ENCODE data around the gene ODF2.
"Not testable (repeated sequence)": the region's sequence is repeated elsewhere in the genome, so short reads cannot be mapped to it uniquely, and the experiment has no call there.

The ODF2 gene

DNA sequence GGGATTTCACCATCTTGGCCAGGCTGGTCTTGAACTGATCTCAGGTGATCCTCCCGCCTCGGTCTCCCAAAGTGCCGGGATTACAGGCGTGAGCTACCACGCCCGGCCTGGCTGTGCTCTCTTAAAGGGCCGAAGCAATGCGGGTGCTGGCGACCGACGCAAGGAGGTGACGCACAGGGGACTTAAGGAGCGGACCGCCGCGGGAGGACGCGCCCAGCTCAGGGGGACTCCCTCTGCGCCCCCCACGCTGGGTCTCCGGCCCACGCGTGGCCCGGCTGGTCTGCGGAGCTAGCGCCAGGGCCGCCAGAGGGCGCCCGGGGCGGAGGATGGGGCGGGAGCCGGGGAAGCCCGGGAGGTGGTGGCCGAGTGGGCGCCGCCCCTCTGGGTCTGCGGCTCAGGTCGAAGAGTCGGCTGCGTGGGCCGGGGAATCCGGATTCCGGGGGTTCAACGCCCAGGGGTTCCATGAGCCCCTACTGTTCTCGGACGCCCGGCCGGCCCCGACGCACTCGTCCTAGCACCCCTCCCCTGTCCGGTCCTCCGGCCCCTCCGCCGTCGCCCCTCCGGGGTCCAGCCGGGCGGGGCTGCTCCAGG, 35.7 kb upstream of the ODF2 start:
- no peaks in the 10 kb centered on the region for H3K36me3 Mint-ChIP-seq
- peak overlapping the region; percentile 80 for H3K4me3 Mint-ChIP-seq
- peak; percentile 72 to 79 for DNase-seq (ENCODE audit: low spot score in 2 of 2)
- peaks cover 10% of the 10 kb centered on the region for H3K27me3 Mint-ChIP-seq
- H3K9me3 Mint-ChIP-seq = no peaks in the 10 kb centered on the region
- H3K27ac Mint-ChIP-seq = no peak overlapping the region
- ATAC-seq (ENCODE audit: low read depth) = peak; percentile 87
- H3K4me1 Mint-ChIP-seq = peaks cover 3% of the 10 kb centered on the region

DNA sequence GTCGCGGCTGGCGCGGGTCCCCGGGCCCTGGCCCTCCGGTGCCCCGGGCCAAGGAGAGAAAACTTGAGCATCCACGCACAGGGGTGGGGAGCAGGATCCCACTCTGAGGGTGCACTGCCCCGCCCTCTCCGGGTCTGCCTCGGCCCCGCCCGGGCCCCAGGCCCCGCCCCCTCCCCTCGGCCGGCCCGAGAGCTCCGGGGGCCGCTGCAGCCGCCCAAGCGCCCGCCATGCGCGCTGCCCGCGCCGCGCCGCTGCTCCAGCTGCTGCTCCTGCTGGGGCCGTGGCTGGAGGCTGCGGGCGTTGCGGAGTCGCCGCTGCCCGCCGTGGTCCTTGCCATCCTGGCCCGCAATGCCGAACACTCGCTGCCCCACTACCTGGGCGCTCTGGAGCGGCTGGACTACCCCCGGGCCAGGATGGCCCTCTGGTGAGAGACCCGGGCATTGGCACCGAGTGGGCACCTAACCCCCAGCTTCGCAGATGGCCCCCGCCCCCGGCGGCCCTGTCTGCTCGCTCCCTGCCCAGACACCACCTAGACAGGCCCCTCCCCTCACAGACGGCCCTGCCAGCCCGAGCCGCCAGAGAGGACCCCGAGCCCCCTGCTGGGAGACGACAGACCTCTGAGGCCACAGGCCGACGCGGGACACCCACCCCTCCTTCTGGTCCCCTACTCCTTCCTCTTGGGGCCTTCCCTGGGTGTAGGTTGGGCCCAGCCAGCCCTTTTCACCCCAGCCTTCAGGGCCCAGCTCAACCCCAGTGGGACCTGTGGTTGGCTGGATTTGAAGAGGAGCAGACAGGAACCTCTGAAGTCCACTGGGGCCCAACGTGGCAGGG, 34.9 kb upstream of the ODF2 start, which contains the start of gene CERCAM:
CERCAM (plus strand) TSS at position 207 of the 831 bp plus-strand sequence; CDS start at position 228, 21 bp downstream.
- peak; percentile 73 for ATAC-seq (ENCODE audit: low read depth)
- Mint-ChIP-seq H3K9me3 (no peaks in the 10 kb centered on the region), H3K27ac (no peak within 1 kb of the TSS)

DNA sequence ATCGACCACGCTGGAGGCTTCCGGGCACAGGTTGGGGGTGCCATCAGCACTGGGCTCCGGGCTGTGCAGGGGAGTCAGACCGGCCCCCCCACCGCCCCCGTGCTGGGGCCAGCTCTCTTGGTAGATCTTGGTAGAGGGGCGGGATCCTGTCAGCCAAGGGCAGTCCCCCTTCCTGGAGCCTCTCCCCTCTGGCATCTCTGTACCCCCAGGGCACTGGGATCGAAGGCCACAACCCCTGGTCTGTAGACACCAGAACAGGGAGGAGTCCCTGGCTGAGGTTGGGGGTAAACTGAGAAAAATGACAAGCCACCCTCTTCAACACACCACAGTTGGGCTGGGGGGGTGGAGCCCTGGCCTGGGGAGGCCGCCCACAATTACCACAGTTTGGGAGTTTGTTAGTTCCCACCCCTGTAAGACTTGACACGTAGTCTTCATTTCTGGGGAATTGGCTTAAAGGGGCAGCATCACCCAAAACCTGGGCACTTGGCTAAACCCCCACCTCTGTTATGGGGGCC, 34.3 kb upstream of the ODF2 start:
- no peak for ATAC-seq (ENCODE audit: low read depth)
- Mint-ChIP-seq H3K36me3 (no peaks in the 10 kb centered on the region), H3K4me3 (peak overlapping the region; percentile 83), H3K4me1 (peaks cover 3% of the 10 kb centered on the region), H3K27me3 (peaks cover 2% of the 10 kb centered on the region), H3K9me3 (no peaks in the 10 kb centered on the region), H3K27ac (no peak overlapping the region)
- DNase-seq (ENCODE audit: low spot score in 2 of 2) = no peak

More for the DNA sequence above, 34.9 kb upstream of the ODF2 start, which contains the start of gene CERCAM:
- H3K4me1 Mint-ChIP-seq = peaks cover 3% of the 10 kb centered on the region
- H3K36me3 Mint-ChIP-seq = no peaks in the 10 kb centered on the region
- peak; percentile 41 to 63 for DNase-seq (ENCODE audit: low spot score in 2 of 2)
- H3K4me3 Mint-ChIP-seq = peak within 1 kb of the TSS; percentile 83
- peaks cover 5% of the 10 kb centered on the region for H3K27me3 Mint-ChIP-seq

DNA sequence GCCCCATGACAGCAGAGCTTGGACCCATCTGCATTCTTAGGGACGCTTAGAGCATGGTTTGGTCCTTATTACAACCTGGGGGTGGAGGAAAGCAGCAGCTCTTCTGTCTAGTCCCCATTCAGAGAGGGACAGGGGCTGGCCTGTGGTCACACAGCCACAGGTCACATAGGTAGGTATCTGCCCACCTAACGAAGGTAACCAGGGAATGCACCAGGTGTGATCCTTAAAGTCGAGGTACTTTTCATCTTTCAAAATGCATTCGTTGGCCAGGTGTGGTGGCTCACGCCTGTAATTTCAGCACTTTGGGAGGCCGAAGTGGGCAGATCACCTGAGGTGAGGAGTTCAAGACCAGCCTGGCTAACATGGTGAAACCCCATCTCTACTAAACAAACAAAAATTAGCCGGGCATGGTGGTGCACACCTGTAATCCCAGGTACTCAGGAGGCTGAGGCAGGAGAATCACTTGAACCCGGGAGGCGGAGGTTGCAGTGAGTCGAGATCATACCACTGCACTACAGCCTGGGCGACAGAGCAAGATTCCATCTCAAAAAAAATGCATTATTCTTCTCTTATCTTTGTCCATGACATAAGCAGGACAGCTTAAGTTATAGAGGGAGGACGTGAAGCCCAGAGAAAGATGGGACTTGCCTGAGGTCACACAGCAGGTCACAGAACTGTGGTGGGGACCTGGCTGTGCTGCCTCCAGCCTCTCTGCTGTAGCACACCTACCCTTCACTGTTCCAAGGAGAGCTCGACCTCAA, 33.6 kb upstream of the ODF2 start:
- not testable (repeated sequence) for H3K4me1 Mint-ChIP-seq; ATAC-seq (ENCODE audit: low read depth); DNase-seq (ENCODE audit: low spot score in 2 of 2); H3K27me3 Mint-ChIP-seq; H3K36me3 Mint-ChIP-seq; H3K27ac Mint-ChIP-seq; H3K9me3 Mint-ChIP-seq
- H3K4me3 Mint-ChIP-seq = peak overlapping the region; percentile 44

DNA sequence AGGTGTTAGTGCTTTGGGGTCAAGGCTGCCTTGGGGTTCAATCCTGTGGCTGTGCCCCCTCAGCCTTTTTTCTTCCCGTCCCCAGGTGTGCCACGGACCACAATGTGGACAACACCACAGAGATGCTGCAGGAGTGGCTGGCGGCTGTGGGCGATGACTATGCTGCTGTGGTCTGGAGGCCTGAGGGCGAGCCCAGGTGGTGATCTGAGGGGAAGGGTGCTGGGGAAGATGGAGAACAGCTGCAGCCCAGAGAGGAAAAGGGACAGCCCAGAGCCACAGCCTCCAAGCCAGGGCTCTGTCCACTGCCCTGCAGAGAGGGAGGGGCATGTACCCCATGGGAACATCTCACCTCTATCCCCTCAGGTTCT, 33.0 kb upstream of the ODF2 start:
- H3K4me3 Mint-ChIP-seq = peak overlapping the region; percentile 44
- H3K9me3 Mint-ChIP-seq = no peaks in the 10 kb centered on the region
- H3K36me3 Mint-ChIP-seq = no peaks in the 10 kb centered on the region
- no peaks in the 10 kb centered on the region for H3K27me3 Mint-ChIP-seq
- no peak overlapping the region for H3K27ac Mint-ChIP-seq
- no peak for ATAC-seq (ENCODE audit: low read depth)
- H3K4me1 Mint-ChIP-seq = peaks cover 3% of the 10 kb centered on the region
- DNase-seq (ENCODE audit: low spot score in 2 of 2) = no peak

DNA sequence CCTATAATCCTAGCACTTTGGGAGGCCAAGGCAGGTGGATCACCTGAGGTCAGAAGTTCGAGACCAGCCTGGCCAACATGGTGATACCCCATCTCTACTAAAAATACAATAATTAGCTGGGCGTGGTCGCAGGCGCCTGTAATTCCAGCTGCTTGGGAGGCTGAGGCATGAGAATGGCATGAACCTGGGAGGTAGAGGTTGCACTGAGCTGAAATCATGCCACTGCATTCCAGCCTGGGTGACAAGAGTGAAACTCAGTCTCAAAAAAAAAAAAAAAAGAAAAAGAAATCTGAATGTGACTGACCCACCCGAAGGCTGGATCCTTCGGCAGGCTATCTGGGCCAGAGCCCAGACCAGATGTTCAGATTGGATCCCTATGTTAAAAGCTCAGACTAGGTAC, 32.5 kb upstream of the ODF2 start:
- not testable (repeated sequence) for H3K36me3 Mint-ChIP-seq; H3K9me3 Mint-ChIP-seq; H3K27ac Mint-ChIP-seq; ATAC-seq (ENCODE audit: low read depth); H3K27me3 Mint-ChIP-seq; H3K4me1 Mint-ChIP-seq; DNase-seq (ENCODE audit: low spot score in 2 of 2); H3K4me3 Mint-ChIP-seq

DNA sequence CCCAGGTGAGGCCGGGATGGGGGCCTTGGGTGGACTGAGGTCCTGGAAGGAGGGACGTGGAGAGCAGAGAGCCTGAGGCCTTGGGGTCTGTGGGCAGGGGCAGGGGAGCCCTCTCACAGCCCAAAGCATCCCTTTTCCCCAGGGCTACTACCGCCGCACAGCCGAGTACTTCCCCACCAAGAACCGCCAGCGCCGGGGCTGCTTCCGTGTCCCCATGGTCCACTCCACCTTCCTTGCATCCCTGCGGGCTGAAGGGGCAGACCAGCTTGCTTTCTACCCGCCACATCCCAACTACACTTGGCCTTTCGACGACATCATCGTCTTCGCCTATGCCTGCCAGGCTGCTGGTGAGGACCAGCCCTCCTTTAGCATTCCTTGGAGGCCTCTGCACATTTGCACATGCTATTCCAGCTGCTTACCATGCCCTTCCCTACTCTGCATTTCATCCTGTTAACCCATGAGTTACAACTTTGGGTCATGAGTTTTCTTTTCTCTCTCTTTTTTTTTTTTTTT, 31.5 kb upstream of the ODF2 start:
- DNase-seq (ENCODE audit: low spot score in 2 of 2) = no peak
- Mint-ChIP-seq H3K9me3 (no peaks in the 10 kb centered on the region), H3K36me3 (no peaks in the 10 kb centered on the region), H3K27me3 (no peaks in the 10 kb centered on the region), H3K4me1 (peaks cover 3% of the 10 kb centered on the region), H3K27ac (no peak overlapping the region), H3K4me3 (no peak overlapping the region)
- ATAC-seq (ENCODE audit: low read depth) = no peak

DNA sequence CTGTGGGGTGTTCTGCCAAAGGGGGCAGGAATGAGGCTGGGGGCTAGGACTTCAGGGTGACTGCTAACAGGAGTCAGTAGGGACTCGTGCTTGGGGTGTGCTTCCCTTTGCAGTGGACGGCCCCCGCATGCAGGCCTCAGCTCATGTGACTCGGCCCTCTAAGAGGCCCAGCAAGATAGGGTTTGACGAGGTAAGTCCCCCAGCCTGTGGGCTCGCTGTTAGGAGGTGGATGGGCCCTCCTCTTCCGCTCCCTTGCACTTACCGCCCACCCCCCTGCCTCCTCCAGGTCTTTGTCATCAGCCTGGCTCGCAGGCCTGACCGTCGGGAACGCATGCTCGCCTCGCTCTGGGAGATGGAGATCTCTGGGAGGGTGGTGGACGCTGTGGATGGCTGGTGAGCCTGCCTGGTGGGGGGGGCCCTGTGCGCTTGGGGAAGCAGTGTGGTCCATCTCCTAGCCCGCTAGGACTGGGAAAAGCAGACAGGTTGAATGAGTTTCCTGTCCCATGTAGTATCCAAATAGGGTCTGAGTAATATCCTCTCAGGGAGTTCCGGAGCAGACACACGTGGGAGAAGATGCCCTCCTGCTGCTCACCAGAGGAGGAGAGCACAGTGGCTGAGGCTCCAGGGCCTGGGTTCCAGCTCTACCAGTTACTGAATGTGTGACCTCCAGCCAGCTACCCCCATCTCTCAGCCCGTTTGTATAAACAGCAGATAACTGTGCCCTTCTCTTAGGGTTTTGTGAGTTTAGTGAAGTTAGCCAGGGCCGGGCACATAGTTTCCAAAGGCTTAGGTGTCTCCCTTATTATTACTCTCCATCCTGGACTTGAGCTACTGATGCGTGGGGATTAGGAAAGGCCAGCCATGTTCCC, 26.9 kb upstream of the ODF2 start:
- Mint-ChIP-seq H3K36me3 (no peaks in the 10 kb centered on the region), H3K4me1 (no peaks in the 10 kb centered on the region), H3K27ac (no peak overlapping the region), H3K4me3 (no peak overlapping the region), H3K27me3 (peaks cover 2% of the 10 kb centered on the region), H3K9me3 (no peaks in the 10 kb centered on the region)
- ATAC-seq (ENCODE audit: low read depth) = no peak
- DNase-seq (ENCODE audit: low spot score in 2 of 2) = no peak

DNA sequence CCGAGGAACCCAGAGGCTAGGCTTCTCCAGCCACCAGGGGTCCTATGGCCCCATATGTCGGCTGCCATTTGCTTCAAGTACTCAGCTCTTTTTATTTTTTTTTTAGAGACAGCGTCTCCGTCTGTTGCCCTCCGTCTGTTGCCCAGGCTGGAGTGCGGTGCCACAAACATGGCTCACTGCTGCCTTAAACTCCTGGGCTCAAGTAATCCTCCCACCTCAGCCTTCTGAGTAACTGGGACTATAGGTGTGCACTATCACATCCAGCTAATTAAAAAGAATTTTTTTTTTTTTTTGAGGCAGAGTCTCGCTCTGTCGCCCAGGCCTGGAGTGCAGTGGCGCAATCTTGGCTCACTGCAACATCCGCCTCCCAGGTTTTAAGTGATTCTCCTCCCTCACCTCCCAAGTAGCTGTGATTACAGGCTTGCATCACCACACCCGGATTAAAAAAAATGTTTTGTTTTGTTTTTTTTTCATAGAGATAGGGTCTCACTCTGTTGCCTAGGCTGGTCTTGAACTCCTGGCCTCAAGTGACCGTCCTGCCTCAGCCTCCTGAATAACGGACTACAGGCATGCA, 26.2 kb upstream of the ODF2 start:
- no peaks in the 10 kb centered on the region for H3K9me3 Mint-ChIP-seq
- H3K27me3 Mint-ChIP-seq = peaks cover 2% of the 10 kb centered on the region
- no peak overlapping the region for H3K4me3 Mint-ChIP-seq
- H3K27ac Mint-ChIP-seq = no peak overlapping the region
- no peaks in the 10 kb centered on the region for H3K4me1 Mint-ChIP-seq
- H3K36me3 Mint-ChIP-seq = no peaks in the 10 kb centered on the region
- DNase-seq (ENCODE audit: low spot score in 2 of 2) (no peak), ATAC-seq (ENCODE audit: low read depth) (no peak)

DNA sequence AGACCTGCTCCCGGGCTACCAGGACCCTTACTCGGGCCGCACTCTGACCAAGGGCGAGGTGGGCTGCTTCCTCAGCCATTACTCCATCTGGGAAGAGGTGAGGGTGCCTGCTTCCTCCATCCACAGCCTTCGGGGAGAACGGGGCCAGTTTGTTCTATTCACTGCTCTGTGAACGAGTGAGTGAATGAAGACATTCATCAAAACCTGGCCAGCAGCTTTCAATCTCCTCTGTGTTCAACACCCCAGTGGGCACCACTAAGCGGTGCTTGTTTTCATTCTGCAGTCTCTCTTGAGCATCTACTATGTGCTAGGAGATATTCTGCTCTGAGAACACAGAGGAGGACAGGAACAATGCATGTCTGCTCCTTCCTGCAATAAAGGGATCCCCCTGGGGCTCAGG, 24.6 kb upstream of the ODF2 start:
- Mint-ChIP-seq H3K4me1 (no peaks in the 10 kb centered on the region), H3K36me3 (no peaks in the 10 kb centered on the region), H3K9me3 (no peaks in the 10 kb centered on the region), H3K27ac (no peak overlapping the region), H3K4me3 (no peak overlapping the region), H3K27me3 (peaks cover 2% of the 10 kb centered on the region)
- DNase-seq (ENCODE audit: low spot score in 2 of 2) (no peak), ATAC-seq (ENCODE audit: low read depth) (no peak)

DNA sequence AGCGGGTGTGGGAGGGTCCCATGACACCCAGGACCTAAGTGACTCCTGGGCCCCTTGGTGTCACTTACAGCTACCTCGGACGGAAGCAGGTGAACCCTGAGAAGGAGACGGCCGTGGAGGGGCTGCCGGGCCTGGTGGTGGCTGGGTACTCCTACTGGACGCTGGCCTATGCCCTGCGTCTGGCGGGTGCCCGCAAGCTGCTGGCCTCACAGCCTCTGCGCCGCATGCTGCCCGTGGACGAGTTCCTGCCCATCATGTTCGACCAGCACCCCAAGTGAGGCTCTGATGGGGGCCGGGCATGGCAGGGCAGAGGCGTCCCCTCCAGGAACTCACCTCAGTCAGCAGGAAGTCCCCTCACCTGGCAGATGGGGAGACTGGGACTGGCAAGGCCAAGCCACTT, 21.5 kb upstream of the ODF2 start:
- no peak for ATAC-seq (ENCODE audit: low read depth)
- no peak overlapping the region for H3K27ac Mint-ChIP-seq
- no peak for DNase-seq (ENCODE audit: low spot score in 2 of 2)
- no peaks in the 10 kb centered on the region for H3K36me3 Mint-ChIP-seq
- no peak overlapping the region for H3K4me3 Mint-ChIP-seq
- peaks cover 4% of the 10 kb centered on the region for H3K4me1 Mint-ChIP-seq
- H3K9me3 Mint-ChIP-seq = no peaks in the 10 kb centered on the region
- peaks cover 2% of the 10 kb centered on the region for H3K27me3 Mint-ChIP-seq

DNA sequence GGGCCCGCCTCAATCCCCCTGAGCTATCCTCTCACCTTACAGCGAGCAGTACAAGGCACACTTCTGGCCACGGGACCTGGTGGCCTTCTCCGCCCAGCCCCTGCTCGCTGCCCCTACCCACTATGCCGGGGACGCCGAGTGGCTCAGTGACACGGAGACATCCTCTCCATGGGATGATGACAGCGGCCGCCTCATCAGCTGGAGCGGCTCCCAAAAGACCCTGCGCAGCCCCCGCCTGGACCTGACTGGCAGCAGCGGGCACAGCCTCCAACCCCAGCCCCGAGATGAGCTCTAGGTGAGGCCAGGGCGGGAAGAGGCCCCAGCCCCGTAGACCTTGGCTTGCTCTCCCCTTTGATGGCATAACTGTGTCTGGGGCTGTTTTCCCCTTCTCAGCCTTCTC, 20.2 kb upstream of the ODF2 start:
- Mint-ChIP-seq H3K9me3 (no peaks in the 10 kb centered on the region), H3K27ac (no peak overlapping the region), H3K4me3 (no peak overlapping the region), H3K4me1 (peaks cover 4% of the 10 kb centered on the region), H3K36me3 (no peaks in the 10 kb centered on the region), H3K27me3 (no peaks in the 10 kb centered on the region)
- DNase-seq (ENCODE audit: low spot score in 2 of 2) = no peak
- no peak for ATAC-seq (ENCODE audit: low read depth)

All from memory B cell (primary cell).